SK-N-SH treated with all-trans-retinoic acid at 6 μM for 48 hours (cell line): ENCODE measurements around the gene IWS1.

Source experiments
- ARNTL ChIP-seq: fragments of 450-650 bp; formaldehyde crosslinking; IDR thresholded peaks from 2 replicates; pipeline ENCODE4 v1.5.0; 2020; ENCODE audit warnings: low read depth, mild to moderate bottlenecking, moderate library complexity, borderline replicate concordance
- BACH2 ChIP-seq: fragments of 250-450 bp; sonication (Bioruptor Pico); IDR thresholded peaks from 2 replicates; pipeline ENCODE4 v1.9.0; 2021; ENCODE audit warnings: mild to moderate bottlenecking, borderline replicate concordance
- ESRRG ChIP-seq: fragments of 250-450 bp; sonication (Bioruptor Pico); IDR thresholded peaks from 2 replicates; pipeline ENCODE4 v1.6.1; 2021; ENCODE audit warnings: mild to moderate bottlenecking
- TOX ChIP-seq: fragments of 250-450 bp; sonication (Bioruptor Pico); IDR thresholded peaks from 2 replicates; pipeline ENCODE4 v1.8.0; 2021; ENCODE audit warnings: mild to moderate bottlenecking, moderate library complexity, borderline replicate concordance
- ZNF565 ChIP-seq: fragments of 450-650 bp; formaldehyde crosslinking; conservative IDR thresholded peaks from 2 replicates; pipeline ENCODE4 v1.5.0; 2020; ENCODE audit warnings: low read depth, mild to moderate bottlenecking, moderate library complexity
- TF ChIP-seq, protein P1 (sequence below): fragments of 250-450 bp; sonication (Bioruptor Pico); IDR thresholded peaks from 2 replicates; pipeline ENCODE4 v1.8.0; 2020; ENCODE audit warnings: mild to moderate bottlenecking, moderate library complexity, borderline replicate concordance

DNA sequence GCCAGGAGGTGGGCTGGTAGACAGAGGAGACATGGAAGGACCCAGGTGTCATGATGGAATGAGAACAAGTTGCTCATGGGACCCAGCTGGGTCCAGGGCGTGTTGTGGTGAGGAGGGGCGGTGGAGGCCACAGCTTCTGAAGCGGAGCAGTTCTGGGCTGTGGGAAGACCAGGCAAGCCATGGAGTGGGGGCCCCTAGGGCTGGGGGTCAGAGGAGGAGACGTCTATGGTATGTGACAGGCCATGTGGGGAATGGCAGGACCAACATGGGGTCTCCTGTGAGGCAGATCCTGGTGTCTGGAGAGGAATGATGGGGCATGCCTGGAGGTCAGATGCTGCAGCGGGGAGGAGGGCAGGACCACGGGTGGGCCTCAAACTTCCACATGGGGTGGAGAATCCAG is 26.0 kb upstream of the IWS1 start:
- TF ChIP-seq, protein P1, sequence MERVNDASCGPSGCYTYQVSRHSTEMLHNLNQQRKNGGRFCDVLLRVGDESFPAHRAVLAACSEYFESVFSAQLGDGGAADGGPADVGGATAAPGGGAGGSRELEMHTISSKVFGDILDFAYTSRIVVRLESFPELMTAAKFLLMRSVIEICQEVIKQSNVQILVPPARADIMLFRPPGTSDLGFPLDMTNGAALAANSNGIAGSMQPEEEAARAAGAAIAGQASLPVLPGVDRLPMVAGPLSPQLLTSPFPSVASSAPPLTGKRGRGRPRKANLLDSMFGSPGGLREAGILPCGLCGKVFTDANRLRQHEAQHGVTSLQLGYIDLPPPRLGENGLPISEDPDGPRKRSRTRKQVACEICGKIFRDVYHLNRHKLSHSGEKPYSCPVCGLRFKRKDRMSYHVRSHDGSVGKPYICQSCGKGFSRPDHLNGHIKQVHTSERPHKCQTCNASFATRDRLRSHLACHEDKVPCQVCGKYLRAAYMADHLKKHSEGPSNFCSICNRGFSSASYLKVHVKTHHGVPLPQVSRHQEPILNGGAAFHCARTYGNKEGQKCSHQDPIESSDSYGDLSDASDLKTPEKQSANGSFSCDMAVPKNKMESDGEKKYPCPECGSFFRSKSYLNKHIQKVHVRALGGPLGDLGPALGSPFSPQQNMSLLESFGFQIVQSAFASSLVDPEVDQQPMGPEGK (CRISPR knock-in tag), result no peak
- TF ChIP-seq ESRRG (CRISPR knock-in tag), result no peak
- no peak for TF ChIP-seq TOX (CRISPR knock-in tag)
- TF ChIP-seq BACH2 (CRISPR knock-in tag), result no peak
- no peak for TF ChIP-seq ZNF565 (CRISPR knock-in tag)
- no peak for TF ChIP-seq ARNTL (CRISPR knock-in tag)
